GM21381 (cell line): ENCODE data around the gene HJURP.
"Not testable (repeated sequence)": the region's sequence is repeated elsewhere in the genome, so short reads cannot be mapped to it uniquely, and the experiment has no call there.

ENCODE experiments used
- ATAC-seq: cut with Tn5 transposase; IDR thresholded peaks from one replicate; pipeline ENCODE4 v1.9.1; 2021; ENCODE audit warnings: mild to moderate bottlenecking, moderate library complexity; ENCODE audit not compliant: unreplicated experiment

The HJURP gene

DNA sequence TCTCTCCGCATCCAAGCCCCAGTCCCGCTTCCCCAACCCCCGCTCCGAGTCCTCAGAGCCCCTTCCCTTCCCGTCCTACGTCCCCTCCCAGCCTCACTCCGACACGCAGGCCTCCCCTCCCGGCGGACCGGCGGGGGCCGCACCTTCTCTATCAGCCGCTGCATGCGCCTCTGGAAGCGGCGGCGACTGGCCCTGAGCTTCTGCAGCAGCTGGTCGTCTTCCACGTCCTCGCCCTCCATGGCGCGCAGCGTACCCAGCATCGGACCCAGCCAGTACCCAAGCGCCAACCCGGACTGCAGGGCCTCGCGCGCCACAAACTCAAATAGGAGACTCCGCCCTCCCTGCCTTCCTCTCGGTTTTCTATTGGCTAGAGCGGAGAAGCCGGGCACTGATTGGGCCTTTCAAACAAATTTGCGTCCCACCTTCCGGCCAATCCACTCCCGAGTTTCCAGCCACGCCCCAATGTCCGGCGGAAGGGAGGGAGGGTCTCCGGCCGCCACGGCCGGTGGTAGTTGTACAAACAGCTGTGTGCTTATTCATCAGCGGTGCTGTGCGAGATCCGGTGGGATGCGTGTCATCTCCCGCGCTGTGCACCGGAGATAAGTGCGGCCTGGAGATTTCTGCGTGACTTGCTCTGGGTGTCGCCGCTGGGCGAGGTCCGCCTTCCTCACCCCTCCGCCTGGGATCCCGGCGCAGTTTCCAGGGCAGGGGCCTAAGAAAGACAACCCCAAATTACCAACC, at the start of gene HJURP:
Gene HJURP (minus strand): TSS at position 295 of the 741 bp plus-strand sequence. CDS start 35 bp downstream, at position 260.
- peak; percentile 94 for ATAC-seq

GRCh38 chr2:233901884-233902283, 47.5 kb upstream of the HJURP start:
- ATAC-seq: no peak

- no peak for ATAC-seq
Measured at GRCh38 chr2:233901367-233901766, 47.0 kb upstream of the HJURP start.

DNA sequence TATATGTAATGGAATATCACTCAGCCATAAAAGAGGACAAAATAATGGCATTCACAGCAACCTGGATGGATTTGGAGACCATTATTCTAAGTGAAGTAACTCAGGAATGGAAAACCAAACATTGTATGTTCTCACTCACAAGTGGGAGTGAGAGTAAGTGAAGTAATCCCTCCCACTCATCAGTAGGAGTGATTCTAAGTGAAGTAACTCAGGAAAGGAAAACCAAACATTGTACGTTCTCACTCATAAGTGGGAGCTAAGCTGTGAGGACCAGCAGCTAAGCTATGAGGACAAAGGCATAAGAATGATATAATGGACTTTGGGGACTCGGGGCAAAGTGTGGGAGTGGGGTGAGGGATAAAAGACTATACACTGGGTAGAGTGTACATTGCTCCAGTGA, 41.9 kb upstream of the HJURP start:
- not testable (repeated sequence) for ATAC-seq

- ATAC-seq: no peak
Measured at GRCh38 chr2:233892793-233893192, 38.5 kb upstream of the HJURP start.

DNA sequence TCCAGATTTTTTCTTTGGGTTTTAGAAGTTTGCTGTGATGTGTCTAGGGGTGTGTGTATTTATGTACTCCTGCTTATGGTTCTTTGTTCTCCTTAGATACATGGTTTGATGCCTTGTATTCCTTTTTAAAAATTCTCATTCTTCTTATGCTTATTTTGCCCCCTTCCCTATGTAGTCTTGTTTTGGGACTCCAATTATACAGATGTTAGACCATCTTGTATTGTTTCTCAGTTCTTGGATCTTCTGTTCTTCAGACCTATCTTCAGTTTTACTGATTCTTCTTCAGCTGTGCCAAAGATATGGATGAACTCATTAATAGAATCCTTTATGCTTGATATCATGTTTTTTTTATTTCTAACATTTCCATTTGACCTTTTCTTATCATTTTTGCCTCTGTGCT, 28.0 kb upstream of the HJURP start:
- ATAC-seq: no peak

DNA sequence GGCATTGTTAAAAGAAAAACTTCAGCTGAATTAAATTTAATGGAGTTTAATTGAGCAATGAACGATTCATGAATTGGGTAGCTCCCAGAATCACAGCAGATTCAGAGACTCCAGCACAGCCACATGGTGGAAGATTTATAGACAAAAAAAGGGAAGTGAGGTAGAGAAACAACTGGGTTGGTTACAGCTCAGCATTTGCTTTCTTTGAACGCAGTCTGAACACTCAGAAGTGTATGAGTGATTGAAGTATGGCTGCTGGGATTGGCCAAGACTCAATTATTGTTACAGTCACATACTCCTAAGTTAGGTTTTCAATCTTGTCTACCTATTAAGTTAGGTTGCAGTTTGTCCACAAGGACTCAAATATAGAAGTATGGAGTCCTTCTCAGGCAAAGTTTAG, 17.8 kb upstream of the HJURP start:
- ATAC-seq: not testable (repeated sequence)

- no peak for ATAC-seq
Measured at GRCh38 chr2:233871432-233871831, 17.1 kb upstream of the HJURP start.

DNA sequence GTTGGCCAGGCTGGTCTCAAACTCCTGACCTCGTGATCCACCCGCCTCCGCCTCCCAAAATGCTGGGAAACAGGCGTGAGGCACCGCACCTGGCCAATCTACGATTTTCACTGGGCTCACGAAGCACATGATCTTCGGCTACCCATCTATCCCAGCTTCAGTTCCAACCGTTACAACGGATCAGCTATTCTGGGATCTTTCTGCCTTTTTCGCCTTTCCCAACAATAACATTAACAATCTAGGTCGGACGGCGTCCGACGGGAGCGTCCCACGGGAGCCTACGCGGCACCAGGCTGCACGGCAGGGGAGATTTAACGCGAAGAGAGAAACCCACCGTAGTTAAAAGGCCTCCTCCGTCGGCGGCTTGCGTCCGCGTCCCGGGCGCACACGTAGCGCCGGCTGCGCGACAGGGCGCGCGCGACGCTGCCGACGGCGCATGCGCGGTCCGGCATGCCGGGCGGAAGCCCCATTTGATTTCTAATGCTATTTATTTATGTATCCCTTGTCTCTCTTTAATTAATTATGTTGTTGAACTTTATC, 13.7 kb upstream of the HJURP start, which contains the start of gene MSL3B:
Gene MSL3B (minus strand): TSS at position 394 of the 540 bp plus-strand sequence.
- peak; percentile 70 for ATAC-seq

GRCh38 chr2:233866479-233866878, 12.1 kb upstream of the HJURP start:
- no peak for ATAC-seq

DNA sequence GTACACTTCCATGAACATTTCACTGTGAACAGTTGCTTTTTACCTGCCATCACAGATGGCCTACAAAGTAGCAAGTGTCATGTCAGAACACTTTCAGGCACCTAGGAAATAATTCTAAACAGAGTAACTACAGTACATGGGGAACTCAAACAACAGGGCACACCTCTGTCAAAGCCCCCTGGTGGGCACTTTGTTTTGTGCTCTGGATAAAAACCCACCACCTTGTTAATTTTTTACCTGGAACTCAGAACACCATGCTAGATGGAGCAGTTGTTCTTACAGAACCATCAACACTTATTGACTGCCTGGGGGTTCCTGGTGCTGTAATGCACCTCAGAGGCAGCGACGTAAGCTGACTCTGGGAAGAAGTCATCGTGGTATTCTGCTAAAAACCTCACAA, 11.5 kb upstream of the HJURP start:
- ATAC-seq: no peak

- no peak for ATAC-seq
Measured at GRCh38 chr2:233862261-233862768, 8.0 kb upstream of the HJURP start.

DNA sequence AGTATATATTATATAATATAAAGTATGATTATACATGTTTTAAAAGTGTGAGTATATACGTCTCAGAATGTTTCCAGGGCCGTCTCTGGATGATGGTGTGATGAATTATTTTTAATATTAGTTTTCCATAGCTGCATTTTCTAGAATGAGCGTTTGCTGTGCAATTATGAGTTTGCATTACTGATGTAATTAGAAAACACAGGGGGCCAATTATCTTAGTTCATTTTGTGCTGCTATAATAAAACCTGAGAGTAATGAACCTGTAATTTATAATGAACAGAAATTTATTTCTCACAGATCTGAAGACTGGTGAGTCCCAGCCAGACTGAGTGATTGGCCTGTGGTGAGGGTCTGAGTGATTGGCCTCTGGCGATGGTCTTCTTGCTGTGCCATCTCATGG, 4.0 kb upstream of the HJURP start:
- no peak for ATAC-seq

DNA sequence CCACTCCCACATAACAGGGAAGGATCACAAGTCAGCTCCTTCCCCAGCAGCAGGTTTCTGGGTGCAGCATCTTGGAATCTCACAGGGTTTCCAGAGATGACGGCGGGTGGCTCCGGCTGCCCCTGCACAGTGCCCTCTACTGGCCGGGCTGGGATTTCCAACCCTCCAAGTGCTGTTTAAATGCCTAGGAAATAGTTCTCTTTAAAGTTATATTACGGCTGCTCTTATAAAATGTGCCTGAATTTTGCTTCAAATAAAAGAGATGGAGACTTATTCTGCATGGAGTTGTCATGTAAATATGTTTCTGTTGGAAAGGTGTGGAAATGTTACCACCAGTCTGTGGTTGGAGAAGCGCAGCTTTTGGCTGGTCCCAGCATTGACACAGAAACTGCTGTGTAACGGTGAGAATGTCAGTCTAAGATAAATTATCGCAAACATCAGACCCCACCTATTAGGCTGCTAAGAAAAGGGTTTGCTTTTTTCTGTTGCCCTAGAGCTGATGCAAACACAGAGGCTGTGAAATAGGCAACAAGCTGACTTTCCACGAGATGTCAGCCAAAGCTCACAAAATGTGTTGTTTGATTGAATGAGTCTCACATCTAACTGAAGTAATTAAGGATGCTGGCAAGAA, 3.3 kb upstream of the HJURP start:
- ATAC-seq: no peak

- ATAC-seq: no peak
Measured at GRCh38 chr2:233856184-233856583, 1.8 kb upstream of the HJURP start.

DNA sequence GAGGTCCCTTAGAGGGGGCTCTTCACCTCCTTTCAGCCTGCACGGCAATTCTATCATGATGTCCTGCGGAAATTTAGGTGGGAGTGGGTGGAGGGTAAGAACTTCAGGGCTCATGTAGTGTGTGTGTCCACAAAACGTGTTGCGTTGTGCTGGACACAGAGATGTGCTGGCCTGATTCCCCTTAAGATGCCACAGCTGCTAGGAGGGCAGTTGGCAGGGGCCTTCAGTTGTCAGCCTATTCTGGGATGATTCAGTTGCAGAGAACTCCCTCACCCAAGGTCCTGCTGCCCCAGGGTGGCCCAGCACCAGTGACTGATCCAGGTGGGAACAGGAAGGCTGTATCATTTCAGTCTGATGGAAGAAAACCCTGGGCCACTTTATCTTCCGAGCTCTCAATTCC, 1.0 kb upstream of the HJURP start:
- no peak for ATAC-seq

DNA sequence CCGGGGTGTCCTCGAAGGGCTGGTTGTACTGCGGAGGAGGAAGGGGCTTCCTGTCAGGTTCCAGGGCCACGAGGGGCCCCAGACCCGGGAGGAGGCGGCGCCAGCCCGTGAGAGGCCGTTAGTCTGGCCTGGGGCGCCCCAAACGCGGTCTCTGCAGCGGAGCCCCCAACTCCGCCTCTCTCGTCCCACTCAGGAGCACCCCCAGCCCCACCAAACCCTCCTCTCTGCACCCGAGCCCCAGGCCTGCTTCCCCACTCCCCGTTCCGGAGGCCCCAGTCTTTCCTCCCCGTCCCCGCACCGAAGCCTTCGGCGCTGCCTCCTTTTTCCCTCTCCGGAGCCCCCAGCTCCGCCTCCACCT, 473 bp downstream of the HJURP start:
- ATAC-seq: no peak

- ATAC-seq: no peak
Measured at GRCh38 chr2:233853353-233853752, 982 bp downstream of the HJURP start.

DNA sequence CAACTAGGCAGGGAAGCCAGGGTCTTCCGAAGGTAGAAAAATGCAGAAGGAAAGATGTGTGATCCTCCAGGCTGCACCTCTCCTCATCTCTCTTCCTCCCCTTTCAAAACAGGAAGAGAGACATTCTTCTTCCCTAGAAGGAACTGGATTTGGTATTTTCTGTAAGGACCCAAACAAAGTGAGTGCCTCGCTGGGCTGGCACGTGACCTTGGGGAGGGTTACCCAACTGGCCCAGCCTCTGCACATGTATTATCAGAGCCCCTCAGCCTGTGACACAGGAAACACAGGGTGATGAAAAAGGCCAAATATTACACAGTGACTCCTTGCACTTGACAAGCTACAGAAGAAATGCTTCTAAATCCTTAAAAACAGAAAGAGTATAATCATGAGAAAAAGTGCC, 2.3 kb downstream of the HJURP start:
- ATAC-seq: no peak

DNA sequence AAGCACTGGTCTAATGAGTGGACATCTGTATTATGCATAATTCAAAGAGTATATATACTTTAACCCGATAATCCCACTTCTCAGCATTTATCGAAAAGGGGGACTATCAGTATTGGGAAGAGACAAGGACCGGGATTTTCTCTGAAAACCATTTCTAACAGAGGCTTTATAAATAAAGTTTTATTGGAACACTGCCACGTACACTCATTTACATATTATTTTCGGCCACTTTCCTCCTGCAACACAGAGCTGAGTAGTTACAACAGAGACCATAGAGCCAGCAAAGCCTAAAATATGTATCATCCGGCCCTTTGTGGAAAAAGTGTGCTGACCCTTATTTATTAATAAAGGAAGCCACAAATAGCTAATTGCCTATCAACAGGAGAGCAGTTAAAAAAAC, 3.2 kb downstream of the HJURP start:
- no peak for ATAC-seq

- ATAC-seq: no peak
Measured at GRCh38 chr2:233850745-233851144, 3.6 kb downstream of the HJURP start.

- no peak for ATAC-seq
Measured at GRCh38 chr2:233849607-233850271, 4.6 kb downstream of the HJURP start.
